NCI-H1092 treated with DMSO at 0.1 percent for 48 hours (cell line): ENCODE measurements around the gene SNX32.
A peak's percentile ranks its signal among the peaks of the same experiment; 100 is the strongest.
"Not testable (repeated sequence)": the region's sequence is repeated elsewhere in the genome, so short reads cannot be mapped to it uniquely, and the experiment has no call there.

Experiments
- DNase-seq: peaks from one replicate; lab custom pipeline; 2025; lab: John Stamatoyannopoulos, UW

SNX32 gene

DNA sequence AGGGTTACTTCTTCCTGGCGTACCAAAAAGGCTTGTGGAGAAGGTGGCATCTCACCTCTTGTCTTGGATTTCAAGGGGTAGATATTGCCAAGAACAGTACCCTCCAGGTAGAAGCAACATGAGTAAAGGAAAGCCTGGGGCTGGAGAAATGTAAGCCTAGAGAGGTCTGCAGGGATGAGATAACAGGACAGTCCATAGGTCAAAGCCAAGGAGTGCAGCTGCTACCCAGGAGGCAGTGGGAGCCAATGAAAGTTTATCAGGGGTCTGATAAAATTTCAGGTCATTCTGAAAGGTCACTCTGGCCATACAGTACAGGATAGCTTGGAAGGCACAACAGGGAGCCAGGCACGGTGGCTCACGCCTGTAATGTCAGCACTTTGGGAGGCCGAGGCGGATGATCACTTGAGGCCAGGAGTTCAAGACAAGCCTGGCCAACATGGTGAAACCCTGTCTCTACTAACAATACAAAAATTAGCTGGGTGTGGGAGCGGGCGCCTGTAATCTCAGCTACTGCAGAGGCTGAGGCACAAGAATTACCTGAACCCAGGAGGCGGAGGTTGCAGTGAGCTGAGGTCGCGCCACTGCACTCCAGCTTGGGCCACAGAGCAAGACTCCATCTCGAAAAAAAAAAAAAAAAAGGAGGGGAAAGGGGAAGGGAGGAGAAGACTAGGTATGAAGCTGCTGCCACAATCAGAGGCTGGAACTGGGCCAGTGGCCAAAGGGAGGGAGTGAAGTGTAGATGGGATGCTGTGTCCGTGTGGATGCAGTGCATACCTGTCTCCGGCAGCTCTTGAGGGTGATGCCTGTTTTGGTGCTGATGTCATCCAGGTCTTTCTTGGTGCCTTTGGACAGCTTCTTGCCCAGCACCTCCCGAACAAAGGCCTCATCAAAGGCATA lies 53.3 kb downstream of the SNX32 start:
- no peak for DNase-seq

DNA sequence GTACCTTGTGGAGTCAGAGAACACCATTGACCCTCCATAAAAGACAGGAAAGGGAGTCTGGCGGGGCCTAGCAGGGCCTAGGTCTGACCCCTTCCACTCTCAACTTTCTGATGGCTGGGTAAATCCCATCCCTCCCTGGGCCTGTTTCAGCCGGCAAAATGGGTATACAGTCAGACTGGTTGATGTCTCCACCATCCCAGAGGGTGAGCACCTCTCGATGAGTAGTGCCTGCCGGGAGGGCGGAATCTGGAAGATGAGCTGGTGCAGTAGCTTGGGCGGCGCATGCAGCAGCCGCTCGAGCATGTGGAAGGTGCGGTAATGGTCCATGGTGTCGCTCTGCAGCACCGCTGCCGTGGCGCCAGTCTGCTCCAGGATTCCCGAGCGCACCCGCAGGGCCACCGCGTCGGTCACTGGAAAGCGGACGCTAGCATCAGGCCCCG lies 54.0 kb downstream of the SNX32 start:
- DNase-seq = no peak

DNA sequence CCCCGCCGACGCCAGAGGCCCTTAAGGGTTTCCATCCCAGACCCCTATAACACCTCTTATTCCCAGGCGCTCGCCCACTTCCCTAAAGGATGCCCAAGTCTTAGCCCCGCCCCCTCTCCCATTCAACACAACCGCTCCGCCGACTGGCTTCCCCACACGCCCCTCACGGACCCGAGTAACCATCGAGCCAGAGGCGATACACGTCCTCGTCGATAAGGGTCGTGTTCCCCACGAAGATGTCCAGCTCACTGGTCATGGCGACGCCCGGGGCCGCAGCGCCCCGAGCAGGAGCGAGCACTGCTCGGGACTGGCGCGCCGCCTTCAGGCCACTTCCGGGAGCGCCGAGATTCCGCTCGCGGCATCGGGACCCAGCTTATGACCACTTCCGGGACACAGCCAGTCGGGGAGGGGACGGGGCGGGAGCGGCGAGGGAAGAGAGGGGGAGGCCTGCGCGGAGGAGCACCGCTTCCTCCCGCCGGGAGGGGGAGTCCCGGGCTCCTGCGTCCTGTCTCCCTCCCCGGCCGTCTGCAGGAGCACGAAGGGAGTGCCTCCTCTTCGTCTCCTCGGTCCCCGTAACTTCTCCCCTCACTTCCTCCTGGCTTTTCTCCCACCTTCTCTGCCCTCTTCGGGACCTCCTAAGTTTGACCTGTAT lies 54.5 kb downstream of the SNX32 start, which contains the start of gene FIBP:
Gene FIBP, minus strand, starts transcription at position 309 of the 652 bp plus-strand sequence. Its CDS starts 53 bp downstream, at position 256.
- DNase-seq = peak; percentile 98

DNA sequence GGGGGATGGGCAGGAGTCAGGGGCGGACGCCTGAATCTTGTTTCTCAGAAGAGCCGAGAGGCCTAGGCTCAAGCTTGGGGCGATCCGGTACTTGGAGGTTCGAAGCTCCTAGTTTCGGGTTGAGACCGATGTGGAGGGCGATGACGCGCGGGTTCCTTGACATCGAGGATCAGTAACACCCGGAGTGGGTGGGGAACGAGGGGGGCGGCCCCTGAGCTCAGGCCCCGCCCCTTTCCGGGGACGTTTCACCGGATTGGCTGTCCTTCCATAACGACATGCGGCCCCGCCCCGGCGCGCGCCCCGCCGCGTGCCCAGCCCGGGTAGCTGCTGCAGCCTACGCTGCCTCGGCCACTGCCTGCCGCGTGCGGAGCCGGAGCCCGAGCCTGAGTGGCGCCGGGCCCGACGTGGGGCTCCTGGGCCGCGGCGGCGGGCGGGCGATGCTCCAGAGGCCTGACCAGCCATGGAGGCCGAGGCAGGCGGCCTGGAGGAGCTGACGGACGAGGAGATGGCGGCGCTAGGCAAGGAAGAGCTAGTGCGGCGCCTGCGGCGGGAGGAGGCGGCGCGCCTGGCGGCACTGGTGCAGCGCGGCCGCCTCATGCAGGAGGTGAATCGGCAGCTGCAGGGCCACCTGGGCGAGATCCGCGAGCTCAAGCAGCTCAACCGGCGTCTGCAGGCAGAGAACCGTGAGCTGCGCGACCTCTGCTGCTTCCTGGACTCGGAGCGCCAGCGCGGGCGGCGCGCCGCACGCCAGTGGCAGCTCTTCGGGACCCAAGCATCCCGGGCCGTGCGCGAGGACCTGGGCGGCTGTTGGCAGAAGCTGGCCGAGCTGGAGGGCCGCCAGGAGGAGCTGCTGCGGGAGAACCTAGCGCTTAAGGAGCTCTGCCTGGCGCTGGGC lies 56.8 kb downstream of the SNX32 start, which contains the start of gene CCDC85B:
Gene CCDC85B, plus strand, starts transcription at position 350 of the 895 bp plus-strand sequence. Its CDS starts 111 bp downstream, at position 461.
- peak; percentile 96 for DNase-seq

DNA sequence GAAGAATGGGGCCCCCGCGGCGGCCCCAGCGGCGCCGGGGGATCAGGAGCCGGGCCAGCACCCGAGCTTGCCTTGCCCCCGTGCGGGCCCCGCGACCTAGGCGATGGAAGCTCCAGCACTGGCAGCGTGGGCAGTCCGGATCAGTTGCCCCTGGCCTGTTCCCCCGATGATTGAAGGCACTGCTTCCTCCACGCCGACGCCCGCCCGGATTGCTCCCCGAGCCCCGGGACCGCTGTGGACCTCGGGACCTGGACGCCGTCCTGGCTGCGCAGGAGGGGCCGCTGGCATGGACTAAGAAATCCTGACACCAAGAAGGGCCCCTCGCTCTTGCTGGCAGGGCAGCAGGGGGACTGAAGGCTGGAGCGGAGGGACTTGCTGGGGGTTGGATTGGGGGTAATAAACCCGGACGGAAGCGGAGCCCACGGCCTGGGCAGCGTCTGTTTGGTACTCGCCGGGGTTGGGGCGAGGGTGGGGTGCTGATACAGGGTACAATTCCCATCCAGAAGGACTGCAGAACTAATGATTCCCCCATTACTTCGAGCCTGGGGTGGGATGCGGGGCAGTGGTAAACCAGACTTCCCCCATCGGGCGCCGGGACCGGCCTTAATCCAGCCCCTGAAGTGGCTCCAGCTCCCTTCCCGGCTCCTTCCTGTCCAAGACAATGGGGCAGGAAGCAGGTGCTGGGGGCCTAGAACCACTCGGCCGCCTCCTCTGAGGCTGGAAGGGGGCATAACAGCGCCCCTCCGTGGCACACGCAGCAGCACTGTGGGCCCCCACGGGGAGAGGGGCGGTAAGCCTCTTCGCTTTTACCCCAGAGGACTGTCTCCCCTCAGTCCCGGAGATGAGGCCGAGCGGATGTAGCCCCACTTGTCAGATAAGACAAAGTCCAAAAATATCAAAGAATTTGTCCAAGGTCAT lies 57.7 kb downstream of the SNX32 start:
- DNase-seq = peak; percentile 31

DNA sequence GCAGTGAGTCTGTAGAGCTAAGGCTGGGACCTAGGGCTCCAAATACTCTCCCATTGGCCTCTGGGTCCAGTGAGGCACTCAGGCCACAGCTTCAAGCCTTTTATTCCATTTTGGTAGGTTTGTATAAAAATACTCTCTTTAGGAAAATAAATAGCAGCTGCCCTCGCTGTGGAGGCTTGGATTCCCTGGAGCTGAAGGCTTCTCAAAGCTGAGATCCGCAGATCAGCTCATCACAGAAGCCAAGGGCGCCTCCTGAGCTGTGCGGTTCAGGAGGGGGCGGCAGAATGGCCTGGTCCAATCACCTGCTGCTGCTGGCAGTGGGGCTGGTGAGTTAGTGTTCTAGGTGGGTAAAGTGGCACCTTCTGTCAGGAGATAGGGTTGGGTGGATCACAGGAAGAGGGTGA lies 58.4 kb downstream of the SNX32 start:
- DNase-seq = not testable (repeated sequence)

DNA sequence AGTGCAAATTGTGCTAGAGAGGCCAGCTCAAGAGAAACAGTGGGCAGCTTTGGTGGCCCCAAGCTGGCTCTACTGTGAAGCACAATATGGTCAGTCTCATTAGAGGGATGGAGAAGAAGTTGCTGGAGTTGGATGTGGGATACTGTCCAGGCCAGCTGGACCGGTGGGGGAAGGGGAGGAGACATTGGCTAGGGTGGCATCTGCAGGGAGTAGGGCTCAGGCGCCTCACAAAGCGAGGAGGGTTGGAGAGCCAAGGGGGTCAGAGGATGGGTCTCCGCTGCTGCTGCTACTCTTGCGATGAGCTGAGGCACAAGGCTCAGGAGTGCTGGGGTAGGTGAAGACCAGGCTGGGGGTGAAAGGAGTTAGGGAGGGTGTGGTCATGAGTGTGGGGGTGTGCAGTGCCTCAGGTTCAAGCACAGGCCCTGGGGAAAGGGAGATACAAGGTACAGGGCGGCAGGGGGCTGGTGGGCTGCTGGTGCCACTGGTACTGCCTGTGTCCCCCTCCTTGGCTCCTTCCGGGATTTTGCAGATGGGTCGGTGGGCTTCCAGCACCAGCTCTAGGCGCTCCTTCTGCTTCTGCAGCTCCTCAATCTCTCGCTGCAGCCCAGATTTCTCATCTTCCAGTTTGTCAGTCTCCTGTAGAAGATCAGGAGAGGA lies 59.0 kb downstream of the SNX32 start:
- DNase-seq = no peak

DNA sequence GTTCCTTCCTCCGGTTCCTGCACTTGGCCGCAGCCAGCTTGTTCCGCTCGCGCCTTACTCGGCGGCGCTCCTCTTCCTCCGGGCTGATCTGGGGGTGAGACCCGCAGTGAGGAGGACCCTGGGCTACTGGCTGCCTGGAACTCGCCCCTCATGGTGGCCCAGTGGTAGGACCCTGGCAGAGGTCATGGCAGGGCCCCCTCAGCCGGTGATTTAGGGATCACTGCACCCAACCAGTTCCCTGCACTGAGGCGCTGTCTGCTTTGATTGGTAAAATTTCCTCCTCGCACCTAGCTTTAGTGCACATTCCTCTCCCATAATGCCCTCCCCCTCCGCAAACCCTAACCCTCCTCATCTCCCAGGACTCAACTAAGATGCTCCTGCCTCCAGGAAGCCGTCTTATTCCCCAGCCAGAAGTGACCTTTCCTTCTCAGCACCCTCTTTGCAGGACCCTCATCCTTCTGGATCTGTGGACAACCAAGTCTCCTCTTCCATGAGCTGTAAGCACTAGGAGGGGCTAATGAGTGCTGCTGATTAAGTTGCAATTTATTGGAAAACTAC lies 60.4 kb downstream of the SNX32 start:
- no peak for DNase-seq

DNA sequence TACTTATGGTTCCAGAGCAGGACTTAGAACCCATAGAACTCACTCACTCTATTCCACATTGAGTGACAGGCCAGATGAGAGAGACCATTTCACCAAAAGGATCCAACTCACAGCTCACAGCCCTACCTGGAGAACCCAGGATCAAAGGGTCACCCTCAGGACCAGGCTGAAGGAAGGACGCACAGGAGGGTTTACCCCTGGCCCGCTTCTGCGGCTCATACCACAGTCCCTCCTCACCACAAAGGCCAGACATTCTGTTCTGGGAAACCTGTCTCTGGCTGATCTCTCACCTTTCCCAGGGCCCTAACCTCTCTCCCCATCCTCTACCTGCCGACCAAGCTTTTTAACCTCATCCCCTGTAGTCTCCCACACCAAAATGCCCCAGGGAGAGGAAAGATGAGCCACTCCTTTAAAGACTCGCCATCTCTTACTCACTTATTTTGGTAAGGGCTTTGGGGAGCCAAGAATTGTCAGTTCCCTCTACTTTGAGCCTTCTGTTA lies 61.8 kb downstream of the SNX32 start:
- no peak for DNase-seq

DNA sequence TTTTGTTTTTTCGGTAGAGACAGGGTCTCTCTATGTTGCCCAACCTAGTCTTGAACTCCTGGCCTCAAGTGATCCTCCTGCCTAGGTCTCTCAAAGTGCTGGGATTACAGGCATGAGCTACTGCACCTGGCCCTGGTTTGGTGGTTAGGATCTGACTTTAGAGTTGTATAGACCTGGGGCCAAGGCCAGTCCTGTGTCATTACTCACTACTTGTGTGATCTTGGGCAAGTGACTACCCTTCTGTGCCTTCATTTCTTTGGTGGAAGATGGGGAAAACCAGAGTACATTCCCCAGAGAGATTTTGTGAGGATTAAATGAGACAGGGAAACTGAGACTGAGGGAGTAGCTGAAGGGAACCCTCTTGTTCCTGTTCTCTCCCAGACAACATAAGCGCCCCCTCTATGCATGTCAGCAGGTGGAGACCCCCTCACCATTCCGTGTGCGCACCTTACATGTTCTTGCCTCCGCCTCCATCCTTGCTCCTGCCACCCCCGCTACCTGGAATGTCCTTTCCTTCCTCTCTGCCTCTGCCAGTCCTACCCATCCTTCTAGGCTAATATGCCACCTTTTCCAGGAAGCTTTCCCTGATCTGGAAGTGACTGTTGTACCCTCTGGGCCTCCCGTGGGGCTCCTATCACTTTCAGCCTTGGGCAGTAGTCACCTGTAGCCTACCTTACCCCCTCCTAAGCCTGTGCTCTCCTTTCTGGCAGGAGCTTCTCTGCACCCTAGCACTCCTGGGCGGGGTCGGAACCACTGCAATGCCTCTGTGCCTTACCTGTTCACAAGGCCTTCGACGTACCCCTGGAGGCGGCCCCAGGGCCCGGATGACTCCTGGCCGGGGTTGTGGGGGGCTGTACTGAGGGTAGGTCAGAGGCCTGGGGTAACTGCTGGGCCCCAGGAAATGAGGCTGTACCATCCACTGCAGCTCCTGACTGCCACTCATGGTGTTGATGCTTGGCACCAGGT lies 62.6 kb downstream of the SNX32 start:
- DNase-seq = no peak

DNA sequence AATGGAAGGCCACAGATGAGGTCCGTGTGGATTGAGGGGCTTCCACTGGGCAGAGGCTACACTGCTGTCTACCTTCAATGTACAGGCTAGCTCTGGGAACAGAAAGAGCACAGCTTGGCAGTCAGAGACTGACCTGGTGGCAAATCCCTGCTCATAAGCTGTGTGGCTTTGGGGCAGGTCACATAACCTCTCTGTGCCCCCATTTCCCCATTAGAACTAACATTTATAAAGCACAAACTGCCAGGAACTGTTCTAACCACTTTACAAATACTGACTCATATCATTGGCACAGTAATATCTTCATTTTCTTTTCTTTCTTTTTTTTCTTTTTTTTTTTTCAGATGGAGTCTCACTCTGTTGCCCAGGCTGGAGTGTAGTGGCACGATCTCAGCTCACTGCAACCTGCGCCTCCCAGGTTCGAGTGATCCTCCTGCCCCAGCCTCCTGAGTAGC lies 63.3 kb downstream of the SNX32 start:
- no peak for DNase-seq

DNA sequence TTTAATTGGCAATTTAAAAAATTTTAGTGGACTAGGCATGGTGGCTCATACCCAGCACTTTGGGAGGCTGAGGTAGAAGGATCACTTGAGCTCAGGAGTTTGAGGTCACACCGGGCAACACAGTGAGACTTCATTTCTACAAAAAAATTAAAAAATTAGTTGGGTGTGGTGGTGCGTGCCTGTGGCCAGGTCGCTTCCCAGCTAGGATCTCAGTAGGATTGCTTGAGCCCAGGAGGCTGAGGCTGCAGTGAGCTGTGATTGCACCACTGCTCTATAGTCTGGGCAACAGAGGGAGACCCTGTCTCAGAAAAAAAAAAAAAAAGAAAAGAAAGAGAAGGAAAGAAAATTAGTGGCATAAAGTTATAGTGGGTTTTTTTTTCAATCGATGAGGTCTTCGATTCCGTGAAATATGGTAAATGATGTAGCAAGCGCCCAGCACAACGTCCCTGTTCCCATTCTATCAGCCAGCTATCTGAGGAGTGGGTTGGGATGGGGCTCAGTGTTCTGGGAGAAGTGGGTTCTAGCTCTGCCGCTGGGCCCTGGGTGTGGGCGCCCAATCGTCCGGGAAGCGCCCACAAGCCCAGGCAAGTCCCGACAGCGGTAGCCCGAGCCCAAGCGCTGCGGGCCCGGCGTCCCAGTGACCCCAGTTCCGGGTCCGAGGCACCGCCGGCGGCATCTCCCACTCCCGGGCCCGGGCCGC lies 65.0 kb downstream of the SNX32 start:
- no peak for DNase-seq

DNA sequence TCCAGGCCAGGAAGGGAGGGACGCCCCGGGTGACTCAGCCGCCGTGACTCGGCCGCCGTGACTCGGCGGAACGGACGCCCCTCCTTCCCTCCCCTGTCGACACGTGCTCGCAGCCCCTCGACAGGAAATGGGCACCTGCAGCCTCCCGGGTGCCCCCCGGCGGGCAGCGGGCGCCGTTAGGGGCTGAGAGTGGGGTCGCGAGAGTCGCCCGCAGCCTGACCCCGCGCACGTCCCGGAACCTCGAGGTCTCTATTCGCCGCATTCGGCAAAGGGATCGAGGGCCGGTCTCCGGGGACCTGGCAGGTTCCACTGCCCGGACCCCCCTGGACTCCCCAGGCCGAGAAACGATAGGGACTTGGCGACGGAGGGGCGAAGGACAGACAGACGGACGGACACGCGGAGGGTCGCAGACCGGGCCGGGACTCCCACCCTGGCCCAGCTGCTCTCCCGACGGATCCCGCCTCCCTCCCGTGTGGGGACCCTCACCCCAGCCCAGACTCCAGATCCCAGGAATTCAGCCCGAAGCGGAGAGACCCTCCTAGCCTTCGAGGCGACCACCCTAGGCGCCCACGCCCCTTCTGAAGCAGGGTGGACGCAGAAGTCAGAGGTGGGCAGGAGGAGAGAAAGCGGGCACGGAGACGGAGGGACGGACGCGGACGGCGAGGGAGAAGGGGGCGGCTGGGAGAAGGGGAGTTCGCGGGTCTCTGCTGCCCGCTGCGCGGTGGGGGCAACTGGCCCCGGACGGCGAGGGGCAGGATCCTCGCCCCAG lies 65.8 kb downstream of the SNX32 start:
- DNase-seq = no peak

DNA sequence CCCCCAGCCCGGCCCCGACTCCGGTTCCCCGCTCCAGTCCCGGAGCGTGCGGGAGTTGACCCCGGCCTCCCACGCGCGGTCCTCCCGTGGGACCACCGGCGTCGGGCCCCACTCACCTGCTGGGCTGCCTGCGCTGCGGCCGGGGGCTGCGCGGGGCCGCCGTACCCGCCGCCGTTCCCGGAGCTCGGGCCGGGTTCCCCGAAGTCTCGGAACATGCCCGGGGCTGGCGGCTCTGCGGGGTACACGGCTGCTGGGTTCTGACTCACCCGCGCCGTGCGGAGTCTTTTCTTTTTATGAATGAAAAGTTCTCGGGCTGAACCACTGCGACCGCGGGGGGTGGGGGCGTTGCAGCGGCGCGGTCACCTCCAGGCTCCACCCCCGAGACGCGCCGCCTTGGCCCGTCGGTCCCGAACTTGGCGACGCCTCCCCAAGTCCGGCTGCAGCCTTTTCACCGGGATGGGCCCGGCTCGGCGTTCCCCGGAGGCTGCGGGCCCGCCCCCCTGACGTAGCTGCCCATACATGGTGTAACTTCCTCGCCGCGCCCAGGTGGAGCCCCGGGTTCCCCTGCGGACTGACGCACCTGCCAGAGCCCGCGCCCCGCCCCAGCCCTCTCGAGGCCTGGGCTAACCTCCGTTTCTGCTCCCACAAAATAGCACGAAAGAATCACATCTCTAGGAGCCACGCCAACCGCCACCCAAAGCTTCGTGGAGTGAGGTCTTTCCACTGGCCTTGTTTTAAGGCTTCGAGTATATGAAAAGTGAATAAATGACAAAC lies 66.5 kb downstream of the SNX32 start, which contains the start of gene FOSL1:
Gene FOSL1, minus strand, starts transcription at position 264 of the 774 bp plus-strand sequence. Its CDS starts 49 bp downstream, at position 215.
- no peak for DNase-seq

DNA sequence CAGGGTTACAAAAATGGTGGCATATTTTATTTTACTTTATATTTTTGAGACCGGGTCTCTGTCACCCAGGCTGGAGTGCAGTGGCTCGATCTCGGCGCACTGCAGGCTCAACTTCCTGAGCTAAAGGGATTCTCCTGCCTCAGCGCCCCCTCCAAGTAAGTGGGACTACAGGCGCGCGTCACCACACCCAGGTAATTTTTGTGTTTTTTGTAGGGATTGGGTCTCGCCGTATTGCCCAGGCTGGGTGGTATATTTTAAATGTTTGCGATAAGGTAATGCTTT lies 67.1 kb downstream of the SNX32 start:
- no peak for DNase-seq

DNA sequence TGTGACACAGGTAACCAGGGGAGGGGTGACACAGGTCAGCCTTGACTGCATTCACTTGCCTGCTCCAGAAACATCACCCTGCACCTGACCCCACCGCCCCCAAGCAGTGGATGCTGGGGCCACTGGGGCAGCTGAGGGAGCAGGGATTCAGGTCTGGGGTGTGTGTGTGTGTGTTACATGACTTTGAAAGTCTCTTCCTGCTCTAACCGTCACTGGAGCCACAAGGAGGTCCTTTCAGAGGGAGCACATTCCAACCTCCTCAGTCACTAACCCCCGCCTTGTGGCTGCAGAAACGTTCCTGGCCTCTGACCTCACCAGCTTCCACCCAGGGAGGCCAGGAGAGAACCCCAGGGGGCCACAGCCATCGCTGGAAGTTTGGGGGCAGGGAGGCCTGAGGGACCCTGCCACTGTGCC lies 69.3 kb downstream of the SNX32 start:
- DNase-seq = no peak
